GM11168 (cell line): ENCODE measurements around the gene F3.
"Not testable (repeated sequence)": the region's sequence is repeated elsewhere in the genome, so short reads cannot be mapped to it uniquely, and the experiment has no call there.

Experiments used
- in situ Hi-C: fragments of 300-500 bp; cut with MboI; formaldehyde crosslinking; loops from one replicate; pipeline ENCODE4 v1.12.0; 2022; ENCODE audit warnings: low sequenced_read_pairs; ENCODE audit not compliant: unreplicated experiment

The F3 gene

DNA sequence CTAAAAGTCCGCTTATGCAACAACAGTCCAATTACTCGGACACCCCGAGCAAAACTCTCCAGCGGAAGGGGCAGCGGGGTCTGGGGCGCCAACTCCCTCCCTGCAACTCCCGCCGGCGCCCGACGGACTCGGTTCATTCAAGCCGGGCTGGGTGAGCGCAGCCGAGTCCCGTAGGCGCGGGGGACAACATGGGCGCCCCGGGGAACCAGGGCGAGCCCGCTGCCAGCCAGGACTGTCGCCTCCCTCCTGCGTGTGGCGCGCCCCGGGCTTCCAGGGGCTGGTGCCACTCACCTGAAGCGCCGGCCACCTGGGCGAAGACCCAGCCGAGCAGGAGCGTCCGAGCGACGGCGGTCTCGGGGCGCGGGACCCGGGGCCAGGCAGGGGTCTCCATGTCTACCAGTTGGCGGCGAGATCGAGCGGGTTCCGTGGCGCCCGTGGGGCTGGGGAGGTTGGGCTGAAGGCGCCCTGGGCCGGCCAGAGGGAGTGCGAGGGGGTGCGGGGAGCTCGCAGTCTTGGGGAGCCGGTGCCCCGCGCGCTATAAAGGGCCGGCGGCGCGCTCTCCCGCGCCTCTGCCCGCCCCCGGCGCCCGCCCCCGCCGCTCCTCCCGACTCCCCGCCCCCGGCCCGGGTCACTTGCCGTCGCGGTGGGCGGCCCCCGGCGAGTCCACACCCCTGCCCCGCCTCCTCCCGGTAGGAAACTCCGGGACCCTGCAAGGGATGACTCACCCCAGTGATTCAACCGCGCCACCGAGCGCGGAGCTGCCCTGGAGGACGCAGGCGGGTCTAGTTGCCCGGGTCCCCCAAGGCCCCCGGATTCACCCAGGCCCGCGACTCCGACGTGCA, at the start of gene F3:
TSS of gene F3 (minus strand) at position 514 of the 842 bp plus-strand sequence. CDS start at position 391, 123 bp downstream.
- in situ Hi-C loops: no loop called here

DNA sequence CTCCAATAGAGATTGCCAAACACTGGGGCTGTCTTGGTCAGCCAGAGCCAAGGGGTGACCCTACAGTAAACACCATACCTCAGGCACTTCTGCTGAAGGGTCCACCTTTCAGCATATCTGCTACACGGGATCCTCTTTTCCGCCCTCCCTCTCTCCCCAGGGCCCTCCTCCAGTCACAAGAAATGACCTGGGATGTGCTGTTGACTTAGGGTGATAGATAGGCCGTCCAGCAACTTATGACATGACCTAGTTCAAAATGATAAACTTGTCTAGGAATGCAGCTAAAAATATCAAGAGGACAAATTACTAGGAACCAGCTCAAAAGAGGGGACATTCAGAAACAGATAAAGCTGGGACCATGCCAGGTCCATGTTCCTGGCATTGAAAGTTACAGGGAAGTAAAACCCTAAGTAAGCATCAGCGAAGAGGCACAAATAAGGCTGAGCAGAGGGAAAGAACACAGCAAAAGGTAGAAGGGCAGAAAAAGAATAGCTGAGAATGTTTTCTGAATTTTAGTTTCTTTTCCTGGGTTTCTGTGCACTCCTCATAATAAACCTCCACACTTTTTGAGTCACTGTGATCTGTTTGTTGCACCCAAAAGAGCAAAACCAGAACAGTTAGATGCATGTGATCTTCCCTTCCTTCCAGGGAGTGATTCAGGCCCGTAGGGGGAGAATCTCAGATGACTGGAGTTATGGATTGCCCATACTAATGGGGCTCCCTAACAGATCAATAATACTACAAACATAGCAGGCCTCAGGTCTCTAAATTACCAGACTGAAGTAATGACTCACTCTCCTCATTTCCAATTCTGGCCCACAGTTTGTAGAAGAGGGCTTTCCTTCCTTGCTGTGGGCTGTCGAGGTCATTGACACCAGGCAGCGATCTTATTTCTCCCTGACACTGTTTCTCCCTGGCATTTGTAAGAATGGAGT, 48.9 kb upstream of the F3 start:
- in situ Hi-C loops: no loop called here

DNA sequence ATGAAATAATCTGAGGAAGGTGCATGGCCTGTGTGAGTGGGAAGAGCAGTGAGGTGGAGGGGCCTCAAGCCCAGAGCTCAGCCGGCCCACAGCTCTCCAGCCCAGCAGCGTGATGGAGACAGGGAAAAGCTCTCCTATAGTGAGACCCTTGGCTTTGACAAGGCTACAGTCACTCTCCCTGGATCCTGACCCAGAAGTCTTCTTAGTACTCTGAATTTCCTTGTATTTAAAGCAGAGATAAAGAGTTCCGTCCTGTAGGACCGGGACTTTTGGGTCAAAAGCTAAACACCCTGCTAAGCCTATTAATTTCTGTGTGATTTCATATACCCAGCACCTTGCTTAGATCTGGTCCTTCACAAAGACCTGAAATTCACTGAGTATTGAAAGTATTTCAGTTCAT, 48.2 kb upstream of the F3 start:
- in situ Hi-C loops: no loop called here

DNA sequence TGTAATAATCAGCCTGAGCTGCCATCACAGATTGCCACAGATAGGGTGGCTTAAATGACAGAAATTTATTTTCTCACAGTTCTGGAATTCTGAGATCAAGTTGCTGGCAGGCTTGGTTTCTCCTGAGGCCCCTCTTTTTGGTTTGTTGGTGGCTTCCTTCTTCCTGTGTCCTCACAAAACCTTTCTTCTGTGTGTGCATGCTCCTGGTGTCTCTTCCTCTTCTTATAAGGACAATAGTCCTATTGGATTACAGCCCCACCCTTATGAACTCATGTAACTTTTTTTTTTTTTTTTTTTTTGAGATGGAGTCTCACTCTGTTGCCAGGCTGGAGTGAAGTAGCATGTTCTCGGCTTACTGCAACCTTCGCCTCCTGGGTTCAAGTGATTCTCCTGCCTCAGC, 41.0 kb upstream of the F3 start:
- in situ Hi-C loops: no loop called here

DNA sequence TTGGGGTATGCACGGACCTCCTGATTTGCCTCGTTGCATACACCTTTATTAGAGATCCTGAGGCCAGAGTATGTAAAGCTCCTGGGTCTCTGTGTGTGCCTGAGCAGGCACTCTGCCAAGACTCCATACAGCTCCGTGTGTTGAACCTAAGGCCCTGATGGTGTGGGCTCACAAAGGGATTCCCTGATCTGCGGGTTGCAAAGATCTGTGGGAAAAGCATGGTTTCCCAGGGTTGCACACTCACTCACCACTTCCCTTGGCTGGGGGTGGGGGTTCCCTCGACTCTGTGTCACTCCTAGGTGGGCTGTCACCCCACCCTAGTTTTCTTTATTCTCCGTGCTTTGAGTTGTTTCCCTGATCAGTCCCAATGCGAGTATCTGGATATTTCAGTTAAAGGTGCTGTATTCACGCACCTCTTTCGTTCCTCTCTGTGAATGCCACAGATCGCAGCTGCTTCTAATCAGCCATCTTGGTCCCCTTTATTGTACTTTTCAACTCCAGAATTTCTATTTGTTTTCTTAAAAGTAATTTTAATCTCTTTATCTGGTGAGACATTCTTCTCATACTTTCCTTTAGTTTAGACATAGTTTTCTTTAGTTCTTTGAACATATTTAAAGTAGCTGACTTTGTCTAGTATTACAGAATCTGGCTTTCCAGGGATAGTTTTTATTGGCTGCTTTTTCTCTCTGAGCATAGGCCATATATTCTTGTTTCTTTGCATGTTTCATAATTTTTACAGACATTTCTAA, 39.0 kb upstream of the F3 start:
- in situ Hi-C loops: no loop called here

DNA sequence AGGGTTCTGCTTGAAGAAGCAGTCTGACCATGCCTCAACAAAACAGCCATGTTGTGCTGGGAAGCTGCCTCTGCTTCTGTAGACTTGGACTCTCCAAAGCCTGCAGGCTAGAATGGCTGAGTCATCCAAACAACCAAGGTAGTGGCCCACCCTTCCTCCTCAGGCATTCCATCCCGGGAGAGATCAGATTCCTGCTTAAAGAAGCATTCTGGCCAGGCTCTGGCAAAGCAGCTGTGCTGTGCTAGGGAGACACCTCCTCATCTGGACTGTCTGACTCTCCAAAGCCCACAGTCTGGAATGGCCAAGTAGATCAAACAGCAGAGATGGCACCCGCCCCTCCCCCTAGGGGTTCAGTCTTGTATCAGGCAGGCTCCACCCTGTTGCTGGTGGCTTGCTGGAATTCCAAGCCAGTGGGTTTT, 38.3 kb upstream of the F3 start:
- in situ Hi-C loops: no loop called here

DNA sequence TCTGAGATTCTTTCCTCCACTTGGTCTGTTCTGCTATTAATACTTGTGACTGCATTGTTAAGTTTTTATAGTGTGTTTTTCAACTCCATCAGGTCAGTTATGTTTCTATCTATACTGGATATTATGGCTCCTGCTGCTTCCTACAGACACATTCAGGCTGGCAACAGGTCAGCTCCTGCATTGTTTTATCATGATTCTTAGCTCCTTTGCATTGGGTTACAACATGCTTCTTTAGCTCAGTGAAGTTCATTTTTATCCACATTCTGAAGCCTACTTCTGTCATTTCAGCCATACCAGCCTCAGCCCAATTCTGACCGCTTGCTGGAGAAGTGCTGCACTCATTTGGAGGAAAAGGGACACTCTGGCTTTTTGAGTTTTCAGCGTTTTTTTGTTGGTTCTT, 37.3 kb upstream of the F3 start:
- in situ Hi-C loops: no loop called here

DNA sequence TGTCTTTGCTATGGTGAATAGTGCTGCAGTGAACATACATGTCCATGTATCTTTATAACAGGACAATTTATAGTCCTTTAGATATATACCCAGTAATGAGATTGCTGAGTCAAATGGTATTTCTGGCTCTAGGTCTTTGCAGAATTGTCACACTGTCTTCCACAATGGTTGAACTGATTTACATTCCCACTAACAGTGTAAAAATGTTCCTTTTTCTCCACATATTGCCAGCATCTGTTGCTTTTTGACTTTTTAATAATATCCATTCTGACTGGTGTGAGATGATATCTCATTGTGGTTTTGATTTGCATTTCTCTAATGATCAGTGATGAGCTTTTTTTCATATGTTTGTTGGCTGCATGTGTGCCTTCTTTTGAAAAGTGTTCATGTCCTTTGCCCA, 32.4 kb upstream of the F3 start:
- in situ Hi-C loops: not testable (repeated sequence)

DNA sequence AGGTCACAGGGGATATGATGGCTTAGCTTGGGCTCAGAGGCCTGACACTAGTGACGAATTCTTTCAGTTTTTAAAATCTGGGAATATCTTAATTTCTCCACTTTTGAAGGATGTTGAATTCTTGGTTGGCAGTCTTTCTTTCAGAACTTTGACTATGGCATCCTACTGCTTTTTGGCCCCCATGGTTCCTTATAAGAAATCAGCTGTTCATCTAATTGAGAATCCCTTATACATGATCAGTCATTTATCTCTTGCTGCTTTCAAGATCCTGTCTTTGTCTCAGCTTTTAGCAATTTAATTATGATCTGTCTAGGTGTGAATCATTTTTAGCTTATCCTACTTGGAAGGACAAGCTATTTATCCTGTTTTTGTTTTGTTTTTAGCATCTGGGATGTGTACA, 31.2 kb upstream of the F3 start:
- in situ Hi-C loops: no loop called here

DNA sequence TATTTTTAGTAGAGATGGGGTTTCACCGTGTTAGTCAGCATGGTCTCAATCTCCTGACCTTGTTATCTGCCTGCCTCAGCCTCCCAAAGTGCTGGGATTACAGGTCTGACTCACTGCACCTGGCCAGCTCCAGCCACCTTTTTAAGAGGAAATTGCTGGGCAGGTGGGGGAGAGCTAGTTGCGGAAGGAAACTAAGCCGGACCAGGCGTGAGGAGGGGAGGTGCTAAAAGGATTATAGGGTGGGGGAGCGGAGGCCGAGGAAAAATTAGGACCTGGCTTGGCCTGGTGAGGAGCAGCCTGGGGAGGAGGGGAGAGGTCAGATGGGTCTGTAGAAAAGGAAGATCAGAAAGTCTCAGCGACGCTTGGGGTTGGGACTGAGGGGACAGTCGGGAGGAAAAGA, 29.4 kb upstream of the F3 start:
- in situ Hi-C loops: not testable (repeated sequence)

DNA sequence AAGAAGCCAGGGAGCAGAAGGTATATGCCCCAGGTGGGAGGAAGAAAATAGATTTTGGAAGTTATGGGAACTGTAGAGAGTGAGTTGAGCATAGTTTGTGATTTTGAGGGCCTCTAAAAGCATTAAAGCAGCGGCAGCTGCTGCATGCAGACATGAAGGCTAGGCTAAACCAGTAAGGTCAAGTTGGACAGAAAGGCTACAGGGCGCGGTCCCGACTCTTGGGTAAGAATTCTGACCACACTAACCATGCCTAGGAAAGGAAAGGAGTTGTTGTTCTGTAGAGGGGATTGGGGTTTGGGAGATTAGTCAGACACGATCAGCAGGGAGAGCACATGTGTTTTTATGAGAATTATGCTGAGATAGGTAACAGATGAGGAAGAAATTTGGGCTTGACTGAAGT, 27.2 kb upstream of the F3 start:
- in situ Hi-C loops: not testable (repeated sequence)

DNA sequence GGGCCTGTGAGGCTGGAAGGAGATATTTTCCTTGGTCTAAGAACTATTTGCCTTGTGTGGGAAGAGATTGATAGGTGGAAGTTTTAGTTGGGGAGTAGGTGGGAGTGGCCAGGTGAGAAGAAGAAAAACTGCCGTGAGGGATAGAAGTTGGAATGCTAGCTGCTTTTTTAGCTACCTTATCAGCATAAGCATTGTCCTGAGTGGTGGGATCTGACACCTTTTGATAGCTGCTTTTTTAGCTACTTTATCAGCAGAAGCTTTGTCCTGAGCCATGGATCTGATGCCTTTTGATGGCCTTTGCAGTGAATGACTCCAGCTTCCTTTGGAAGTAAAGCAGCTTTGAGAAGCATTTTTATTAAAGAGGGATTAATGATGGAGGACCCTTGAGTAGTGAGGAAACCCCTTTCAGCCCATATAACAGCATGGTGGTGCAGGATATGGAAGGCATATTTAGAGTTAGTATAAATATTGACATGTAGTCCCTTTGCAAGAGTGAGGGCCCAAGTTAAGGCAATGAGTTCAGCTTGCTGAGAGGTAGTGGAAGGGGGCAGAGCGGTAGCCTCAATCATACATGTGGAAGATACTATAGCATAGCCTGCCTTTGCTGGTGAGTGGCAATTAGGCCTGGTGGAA, 26.5 kb upstream of the F3 start:
- in situ Hi-C loops: not testable (repeated sequence)

DNA sequence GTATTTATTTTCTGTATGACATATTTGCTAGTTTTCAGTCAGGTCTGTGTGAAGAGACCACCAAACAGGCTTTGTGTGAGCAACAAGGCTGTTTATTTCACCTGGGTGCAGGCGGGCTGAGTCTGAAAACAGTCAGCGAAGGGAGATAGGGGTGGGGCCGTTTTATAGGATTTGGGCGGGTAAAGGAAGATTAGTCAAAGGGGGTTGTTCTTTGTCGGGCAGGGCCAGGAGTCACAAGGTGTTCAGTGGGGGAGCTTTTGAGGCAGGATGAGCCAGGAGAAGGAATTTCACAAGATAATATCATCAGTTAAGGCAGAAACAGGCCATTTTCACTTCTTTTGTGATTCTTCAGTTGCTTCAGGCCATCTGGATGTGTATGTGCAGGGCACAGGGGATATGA, 24.9 kb upstream of the F3 start:
- in situ Hi-C loops: not testable (repeated sequence)

DNA sequence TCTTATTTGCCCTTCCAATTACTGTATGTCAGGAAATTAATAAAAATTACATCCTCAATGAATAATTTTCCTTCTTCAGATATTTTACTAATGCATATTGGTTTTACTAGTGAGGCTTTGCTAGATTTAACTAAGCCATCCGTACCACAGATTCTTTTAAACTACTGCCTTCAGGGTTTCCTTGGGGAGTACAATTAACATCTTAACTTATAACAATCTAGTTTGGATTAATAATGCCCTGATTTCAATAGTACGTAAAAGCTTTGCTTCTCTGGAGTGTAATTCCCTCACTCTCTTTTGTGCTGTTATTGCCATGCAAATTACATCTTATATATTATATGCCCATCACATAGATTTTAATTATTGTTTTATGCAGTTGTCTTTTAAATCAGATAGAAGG, 24.3 kb upstream of the F3 start:
- in situ Hi-C loops: no loop called here

DNA sequence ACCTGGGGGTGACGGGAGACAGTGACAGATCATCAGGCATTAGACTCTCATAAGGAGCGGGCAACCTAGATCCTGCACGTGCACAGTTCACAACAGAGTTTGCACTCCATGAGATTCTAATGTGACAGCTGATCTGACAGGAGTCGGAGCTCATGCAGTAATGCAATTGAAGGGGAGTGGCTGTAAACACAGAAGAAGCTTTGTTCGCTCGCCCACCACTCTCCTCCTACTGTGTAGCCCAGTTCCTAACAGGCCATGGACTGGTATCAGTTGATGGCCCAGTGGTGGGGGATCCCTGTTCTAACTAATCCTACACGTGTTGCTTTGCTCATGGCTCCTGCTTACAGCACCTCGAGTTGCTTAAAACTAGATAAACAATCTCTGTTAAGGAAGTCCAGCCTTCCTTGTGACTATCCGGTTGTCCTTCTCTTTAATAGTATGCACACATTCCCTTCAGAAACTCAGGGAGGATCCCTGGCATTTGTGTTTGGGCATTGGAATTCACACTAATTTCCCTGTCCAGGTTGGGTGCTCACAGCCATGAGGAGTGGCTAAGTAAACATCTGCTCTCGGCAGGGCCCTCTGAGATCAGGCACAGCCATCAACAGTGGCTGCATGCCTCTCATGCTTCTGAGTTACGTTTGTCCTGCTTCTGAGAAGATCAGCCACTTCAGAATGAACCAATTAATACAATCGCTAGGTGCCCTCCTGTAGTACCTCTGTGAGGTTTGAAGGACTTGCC, 21.1 kb upstream of the F3 start:
- in situ Hi-C loops: no loop called here

DNA sequence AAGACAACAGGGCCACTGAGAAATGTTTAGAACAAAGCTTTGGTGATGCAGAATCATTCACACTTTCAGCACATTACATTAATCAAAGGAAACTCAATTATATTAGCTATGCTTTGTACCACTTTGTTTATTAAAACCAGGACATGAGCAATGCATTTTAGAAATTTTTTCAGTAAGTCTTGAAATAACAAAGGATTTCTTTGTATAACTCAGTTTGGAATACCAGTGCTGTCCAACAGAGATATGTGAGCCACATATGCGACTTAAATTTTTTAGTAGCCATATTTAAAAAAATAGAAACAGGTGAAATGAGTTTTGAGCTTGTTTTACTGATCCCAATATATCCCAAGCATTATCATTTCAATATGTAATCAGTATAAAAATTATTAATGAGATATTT, 18.8 kb upstream of the F3 start:
- in situ Hi-C loops: no loop called here

DNA sequence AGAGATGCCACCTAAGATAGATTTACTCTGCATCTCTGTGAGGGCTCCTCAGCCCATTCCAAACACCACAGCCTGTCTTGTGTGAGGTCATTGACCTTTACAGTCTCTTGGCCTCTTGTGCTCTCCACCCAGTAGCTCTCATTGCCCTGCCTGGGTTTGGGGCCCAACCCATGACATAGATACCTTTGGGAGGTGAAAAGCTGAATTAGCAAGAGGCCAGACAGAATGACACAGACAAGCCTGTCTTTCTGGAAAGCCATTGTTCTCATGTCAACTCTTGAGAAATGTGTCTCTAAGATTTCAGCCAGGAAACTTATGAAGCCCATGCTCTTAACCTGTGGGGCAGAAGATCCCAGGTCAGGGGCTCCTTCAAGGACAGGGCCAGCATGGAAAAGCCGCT, 18.4 kb upstream of the F3 start:
- in situ Hi-C loops: no loop called here

DNA sequence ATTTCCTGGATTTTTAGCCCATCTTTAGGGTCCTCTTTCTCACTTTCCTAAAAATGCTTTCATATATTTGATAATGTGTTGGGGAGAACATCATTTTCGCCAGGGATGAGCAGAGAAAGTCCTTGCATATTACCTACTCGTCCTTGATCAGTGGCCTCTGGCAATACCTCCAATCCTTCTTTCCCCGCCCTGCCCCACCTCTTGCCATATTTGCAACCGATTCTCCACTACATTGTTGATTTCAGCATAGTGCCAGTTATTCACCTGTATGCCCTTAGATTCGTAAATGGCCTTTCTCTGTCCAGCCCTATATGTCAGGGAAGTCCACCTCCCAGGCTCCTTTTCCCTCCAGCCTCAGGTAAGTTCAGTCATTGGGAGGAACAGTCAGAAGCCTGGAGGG, 13.5 kb upstream of the F3 start:
- in situ Hi-C loops: no loop called here

DNA sequence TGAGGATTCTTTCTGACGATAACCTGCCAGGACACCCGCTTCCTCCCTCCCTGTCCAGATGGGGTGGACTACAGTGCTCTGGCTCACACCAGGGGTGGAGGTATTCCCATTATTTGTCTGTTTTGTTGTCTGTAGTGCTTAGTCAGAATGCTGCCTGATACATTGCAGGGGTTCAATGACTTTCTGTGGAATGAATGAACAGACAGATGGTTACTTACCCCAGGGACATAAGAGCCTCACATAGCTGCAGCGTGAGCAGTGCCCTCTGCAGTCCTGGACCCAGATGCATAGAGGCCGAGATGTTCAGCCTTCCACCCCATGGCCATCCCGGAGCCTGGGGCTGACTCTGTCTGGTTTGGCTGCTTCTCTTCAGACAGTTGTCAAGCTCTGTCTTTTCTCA, 13.0 kb upstream of the F3 start:
- in situ Hi-C loops: no loop called here

DNA sequence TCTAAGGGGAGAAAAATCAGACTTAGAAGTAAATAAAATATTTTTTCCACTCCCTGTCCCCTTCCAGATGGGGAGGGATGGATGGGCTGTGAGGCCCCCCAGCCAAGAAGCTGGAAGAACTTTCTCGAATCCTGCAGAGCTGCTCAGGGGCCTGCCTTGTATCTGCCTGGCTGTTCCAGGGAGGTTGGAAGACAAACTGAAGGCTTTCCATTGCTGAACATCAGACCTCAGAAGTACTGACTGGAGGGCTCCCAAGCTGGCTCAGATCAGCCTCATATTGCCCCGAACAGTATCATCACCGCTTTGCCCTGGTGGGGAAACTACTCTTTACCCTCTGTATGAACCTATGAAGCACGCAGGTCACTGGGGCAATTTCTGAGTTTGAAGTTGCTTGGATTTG, 12.4 kb upstream of the F3 start:
- in situ Hi-C loops: no loop called here
